SIG-M5 treated with dmso at 0.1 percent for 504 hours (cell line): ENCODE results near the gene CDK7.
A peak's percentile ranks its signal among the peaks of the same experiment; 100 is the strongest.
"Not testable (repeated sequence)": the region's sequence is repeated elsewhere in the genome, so short reads cannot be mapped to it uniquely, and the experiment has no call there.

Experiments
- DNase-seq: peaks from one replicate; lab custom pipeline; 2025; ENCODE audit not compliant: unreplicated experiment; lab: John Stamatoyannopoulos, UW

The CDK7 gene

DNA sequence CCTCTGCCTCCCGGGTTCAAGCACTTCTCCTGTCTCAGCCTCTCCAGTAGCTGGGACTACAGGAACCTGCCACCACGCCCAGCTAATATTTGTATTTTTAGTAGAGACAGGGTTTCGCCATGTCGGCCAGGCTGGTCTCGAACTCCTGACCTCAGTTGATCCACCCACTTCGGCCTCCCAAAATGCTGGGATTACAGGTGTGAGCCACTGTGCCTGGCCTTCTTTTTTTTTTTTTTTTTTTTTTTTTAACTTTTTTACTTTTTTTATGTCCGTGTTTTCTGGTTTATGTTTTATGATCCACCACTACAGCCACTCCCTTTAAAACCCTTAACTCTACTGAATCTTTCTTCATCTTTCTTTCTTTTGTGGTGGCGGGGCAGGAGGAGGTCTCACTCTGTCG lies 2.0 kb downstream of the CDK7 start:
- DNase-seq: not testable (repeated sequence)

DNA sequence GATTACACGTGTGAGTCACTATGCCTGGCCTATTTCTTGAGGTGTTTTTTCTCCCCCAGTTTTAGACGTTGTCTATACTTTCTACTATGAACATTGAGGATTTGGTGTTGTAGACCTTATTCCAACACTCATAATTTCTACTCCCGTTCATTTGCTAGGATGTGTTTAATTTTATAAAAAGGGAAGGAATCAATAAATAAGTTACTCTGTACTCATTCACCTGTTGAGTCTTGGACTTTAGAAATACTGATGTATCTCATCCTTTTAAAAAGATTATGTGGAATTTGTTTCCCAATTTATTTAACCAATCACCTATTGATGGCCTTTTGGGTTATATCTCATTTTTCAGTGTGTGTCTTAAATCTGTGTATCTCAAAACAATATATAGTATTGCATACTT lies 3.2 kb downstream of the CDK7 start:
- no peak for DNase-seq

DNA sequence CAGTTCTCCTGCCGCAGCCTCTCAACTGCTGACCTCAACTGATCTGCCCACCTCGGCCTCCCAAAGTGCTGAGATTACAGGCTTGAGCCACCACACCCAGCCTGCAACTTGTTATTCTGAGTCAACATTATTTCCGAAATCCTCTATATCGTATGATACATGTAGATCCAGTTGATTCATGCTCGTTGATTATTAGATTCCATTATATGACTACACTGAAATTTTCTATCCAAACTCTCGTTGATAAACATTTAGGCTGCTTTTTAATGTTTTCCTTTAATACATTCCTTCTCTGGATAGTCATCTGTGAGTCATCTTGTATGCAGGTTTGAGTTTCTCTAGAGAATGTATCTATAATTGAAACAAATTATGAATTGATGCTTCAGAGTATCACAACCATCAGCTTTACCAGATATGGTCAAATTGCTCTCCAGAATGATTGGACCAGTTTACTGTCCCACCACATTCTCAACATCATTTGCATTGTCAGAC lies 4.1 kb downstream of the CDK7 start:
- no peak for DNase-seq

DNA sequence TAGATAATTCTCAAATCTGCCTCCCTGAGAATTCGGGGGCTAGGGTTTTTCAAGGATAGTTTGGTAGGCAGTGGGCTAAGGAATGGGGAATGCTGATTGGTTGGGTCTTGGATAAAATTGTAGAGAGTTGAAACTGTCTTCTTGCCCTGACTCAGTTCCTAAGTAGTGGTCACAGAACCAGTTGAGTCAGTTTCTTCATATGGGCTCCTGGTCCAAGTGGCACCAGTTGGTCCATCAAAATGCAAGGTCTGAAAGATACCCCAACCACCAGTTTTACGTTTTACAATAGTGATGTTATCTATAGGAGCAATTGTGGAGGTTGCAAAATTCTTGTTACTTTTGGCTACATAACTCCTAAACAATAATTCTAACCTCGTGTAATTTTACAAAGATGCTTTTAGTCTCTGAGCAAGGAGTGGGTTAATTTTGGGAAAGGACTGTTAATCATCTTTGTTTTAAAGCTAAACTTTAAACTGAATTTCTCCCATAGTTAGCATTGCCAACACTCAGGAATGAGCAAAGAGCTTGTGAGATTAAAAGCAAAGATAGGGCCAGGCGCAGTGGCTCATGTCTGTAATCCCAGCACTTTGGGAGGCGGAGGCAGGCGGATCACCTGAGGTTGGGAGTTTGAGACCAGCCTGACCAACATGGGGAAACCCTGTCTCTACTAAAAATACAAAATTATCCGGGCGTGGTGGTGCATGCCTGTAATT lies 7.7 kb downstream of the CDK7 start:
- no peak for DNase-seq

DNA sequence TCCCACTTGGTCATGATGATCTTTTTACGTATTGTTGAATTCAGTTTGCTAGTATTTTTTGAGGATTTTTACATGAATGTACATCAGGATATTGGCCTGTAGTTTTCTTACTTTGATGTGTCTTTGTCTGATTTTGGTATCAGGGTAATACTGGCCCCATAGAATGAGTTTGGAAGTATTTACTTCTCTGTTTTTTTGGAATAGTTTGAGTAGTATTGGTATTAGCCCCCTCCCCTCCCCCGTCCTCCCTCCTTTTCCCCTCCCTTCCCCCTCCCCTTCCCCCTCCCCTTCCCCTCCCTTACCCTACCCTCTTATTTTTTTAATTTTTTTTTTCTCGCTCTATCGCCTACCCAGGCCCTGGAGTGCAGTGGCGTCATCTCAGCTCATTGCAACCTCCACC lies 10.3 kb downstream of the CDK7 start:
- no peak for DNase-seq

DNA sequence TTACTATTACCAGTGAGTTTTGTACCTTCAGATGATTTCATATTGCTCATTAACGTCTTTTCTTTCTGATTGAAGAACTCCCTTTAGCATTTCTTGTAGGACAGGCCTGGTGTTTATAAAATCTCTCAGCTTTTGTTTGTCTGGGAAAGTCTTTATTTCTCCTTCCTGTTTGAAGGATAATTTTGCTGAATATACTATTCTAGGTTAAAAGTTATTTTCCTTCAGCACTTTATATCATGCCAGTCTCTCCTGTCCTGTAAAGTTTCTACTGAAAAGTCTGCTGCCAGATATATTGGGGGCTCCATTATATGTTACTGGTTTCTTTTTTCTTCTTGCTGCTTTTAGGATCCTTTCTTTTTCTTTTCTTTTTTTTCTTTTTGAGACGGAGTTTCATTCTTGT lies 13.3 kb downstream of the CDK7 start:
- DNase-seq: no peak

DNA sequence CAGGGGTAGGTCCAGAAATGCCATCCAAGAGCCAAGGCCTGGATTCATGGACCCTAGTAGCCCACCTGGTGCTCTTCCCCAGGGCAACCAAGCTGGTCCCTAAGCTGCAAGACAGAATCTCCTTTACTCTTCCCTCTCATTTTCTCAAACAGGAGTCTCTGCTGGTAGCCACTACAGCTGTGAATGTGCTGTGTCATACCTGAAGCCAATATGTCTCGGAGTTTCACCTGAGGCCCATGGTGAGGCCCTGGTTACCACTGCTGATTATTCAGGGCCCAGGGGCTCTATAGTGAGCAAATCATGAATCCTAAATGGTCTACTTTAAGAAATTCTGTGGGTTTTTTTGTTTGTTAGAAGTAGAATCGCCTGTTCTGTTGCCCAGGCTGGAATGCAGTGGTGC lies 15.9 kb downstream of the CDK7 start:
- DNase-seq: no peak

DNA sequence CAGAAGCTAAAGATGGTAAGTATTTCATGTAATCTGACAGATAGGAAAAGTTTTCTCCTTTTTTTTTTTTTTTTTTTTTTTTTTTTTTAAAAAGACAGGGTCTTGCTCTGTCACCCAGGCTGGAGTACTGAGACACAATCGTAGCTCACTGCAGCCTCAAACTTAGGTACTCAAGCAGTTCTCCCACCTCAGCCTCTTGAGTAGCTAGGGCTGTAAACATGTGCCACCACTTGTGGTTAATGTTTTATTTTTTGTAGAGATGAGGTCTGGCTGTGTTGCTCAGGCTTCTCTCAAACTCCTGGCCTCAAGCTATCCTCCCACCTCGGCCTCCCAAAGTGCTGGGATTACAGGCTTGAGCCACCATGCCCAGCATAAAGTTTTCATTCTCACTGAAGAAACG lies 17.8 kb downstream of the CDK7 start:
- no peak for DNase-seq

DNA sequence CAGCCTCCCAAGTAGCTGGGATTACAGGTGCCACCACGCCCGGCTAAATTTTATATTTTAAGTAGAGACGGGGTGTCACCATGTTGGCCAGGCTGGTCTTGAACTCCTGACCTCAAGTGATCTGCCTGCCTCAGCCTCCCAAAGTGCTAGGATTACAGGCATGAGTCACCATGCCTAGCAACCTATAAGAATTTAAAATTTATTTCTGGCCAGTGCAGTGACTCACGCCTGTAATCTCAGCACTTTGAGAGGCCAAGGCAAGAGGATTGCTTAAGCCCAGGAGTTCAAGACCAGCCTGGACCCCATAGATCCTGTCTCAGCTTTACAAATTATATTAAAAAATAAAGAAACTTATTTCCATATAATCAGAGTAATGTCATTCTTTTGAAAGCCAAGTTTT lies 21.3 kb downstream of the CDK7 start:
- DNase-seq: not testable (repeated sequence)

DNA sequence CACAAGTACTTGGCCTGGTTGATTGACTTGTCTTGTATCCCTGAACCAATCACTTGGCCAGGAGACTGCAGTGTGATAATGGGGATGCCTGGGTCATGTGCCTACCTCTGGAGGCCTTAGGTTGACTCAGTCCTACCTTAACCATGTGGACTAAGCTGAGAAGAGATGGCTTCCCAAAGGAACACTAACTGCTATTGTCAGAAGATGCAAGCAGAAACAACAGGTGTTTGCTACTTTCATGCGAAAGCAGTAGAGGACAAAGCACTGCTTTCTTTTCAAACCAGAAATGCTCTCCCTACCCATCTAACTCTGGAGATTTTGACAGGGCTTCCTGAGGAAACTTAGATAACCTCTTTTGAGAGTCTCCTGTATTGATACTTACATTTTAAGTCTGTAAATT lies 22.9 kb downstream of the CDK7 start:
- DNase-seq: no peak

DNA sequence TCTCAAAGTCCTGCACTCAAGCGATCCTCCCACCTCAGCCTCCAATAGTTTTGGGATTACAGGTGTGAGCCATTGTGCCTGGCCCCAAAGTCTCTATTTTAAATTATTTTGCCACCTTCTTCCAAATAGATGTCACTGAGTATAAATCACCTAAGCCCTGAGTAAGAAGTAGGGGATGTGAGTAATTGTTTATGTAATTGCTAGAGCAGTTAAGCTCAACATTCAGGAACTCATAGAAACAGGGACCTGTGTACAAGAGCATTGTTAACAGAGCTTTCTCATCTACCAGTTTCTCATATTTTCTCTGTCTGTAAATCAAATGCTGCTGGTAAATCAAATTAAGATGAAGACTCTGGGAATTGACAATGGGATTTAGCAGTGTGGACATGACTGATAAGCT lies 26.3 kb downstream of the CDK7 start:
- no peak for DNase-seq

DNA sequence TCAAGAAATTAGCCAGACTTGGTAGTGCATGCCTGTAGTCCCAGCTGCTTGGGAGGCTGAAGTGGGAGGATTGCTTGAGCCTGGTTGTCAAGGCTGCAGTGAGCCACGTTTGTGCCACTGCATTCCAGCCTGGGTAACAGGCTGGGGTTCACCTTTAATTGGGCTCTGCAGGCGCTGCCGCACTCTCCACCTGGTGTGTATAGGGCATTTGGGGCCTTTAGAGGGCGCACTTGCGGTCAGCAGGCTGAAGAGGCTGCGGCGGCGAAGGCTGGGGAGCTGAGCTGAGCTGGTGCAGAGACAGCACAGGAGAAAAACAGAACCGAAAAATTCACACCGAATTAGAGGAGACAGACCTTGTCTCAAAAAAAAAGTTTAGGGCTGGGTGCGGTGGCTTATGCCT lies 31.2 kb downstream of the CDK7 start:
- DNase-seq: no peak

DNA sequence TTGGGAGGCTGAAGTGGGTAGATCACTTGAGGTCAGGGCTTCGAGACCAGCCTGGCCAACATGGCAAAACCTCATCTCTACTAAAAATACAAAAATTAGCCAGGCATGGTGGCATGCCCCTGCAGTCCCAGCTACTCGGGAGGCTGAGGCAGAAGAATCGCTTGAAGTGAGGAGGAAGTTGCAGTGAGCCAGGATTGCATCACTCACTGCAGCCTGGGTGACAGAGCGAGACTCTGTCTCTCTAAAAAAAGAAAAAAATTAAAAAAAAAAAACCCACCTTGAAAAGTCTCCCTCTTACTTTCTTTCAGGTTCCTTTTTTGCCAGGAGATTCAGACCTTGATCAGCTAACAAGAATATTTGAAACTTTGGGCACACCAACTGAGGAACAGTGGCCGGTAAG lies 34.2 kb downstream of the CDK7 start:
- peak; percentile 35 for DNase-seq

DNA sequence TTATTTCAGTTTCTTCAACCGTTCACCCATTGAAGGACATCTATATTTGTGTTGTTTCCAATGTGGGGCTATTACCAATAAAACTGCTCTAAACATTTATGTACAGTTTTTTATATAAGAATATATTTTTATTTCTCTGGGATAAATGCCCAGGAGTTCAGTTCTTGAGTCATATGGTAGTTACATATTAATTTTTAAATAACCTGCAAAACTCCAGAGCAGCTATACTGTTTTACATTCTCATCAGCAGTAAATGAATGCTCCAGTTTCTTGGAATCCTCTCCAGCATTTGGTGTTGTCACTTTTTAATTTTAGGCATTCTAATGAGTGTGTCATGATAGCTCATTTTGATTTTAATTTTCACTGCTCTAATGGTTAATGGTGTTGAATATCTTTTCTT lies 36.2 kb downstream of the CDK7 start:
- no peak for DNase-seq

DNA sequence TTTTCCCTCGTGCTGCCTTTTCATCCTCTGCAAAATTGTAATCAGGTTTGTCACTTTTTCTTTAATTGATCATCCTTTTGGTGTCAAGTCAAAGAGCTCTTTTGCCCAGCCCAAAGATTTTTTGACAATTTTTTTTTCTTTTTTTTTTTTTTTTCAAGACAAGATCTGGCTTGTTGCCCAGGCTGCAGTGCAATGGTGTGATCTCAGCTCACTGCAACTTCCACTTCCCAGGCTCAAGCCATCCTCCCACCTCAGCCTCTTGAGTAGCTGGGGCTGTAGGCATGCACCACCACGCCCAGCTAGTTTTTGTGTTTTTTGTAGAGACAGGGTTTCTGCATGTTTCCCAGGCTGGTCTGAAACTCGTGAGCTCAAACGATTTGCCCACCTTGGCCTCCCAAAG lies 36.7 kb downstream of the CDK7 start:
- no peak for DNase-seq

DNA sequence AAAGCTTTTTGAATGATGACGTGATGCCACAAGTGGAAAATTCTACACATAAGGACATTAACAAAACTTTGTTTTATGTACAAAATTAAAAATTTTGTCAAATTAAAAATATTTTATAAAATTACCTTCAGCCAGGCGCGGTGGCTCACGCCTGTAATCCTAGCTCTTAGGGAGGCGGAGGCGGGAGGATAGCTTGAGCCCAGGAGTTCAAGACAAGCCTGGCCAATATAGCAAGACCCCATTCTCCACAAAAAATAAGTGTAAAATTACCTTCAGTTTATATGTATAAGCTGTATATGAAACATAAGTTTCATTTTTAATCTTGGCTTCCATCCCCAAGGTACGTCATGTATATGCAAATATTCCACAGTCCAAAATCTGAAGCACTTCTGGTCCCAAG lies 40.9 kb downstream of the CDK7 start:
- DNase-seq: no peak

DNA sequence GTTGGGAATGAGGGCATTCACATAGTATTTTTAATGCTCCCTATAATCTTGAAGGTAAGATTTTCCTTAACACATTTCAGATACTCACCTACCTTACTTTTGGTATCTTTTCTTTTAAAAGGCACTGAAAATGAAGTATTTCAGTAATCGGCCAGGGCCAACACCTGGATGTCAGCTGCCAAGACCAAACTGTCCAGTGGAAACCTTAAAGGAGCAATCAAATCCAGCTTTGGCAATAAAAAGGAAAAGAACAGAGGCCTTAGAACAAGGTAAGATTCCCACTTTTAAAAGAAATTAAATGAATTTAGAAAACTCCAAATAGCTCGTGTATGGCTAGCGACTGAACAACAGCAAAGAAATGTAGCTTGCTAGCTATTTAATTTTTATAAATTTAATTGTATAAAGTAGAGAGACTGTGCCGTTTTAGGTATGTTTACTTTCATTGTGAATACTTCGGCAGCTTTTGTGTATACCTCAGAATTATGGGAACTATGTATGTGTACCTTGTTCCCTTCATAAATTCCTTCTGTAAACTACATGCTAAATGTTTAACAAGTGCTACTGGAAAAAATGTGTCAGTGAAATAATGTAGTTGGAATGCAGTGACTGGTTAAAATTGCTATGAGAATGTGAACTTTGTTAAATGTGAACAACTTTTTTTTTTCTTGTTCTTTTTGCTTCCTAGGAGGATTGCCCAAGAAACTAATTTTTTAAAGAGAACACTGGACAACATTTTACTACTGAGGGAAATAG lies 41.9 kb downstream of the CDK7 start:
- DNase-seq: no peak

DNA sequence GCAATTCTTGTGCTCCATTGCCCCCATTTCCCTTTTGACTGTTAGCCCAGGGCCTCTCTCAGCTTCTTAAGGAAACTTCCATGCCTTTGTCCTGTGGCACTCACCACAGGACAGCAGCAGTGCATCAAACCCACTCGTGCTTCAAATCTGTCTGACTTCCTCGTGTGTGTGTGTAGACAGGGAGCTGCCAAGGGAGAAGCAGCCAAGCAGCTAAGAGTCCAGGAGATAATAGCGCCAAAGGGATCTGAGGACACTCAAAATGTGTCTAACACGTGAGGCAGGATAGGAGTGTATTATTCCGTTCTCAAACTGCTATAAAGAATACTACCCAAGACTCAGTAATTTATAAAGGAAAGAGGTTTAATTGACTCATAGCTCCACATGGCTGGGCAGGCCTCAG lies 44.8 kb downstream of the CDK7 start:
- no peak for DNase-seq

DNA sequence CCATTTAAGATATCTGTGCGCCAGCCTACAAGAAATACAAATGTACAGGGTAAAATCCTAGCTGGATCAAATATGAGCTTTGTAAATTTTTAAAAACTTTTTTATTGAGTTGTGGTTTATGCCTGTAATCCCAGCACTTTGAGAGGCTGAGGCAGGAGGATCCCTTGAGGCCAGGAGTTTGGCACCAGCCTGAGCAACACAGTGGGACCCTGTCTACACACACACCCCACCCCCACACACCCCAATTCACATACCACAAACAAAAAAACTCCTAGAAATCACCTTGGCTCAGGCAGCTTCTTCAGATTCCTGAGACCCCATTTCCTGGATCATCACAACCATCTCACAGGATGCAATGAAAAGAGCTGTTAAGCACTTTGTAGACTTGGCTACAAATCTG lies 46.4 kb downstream of the CDK7 start:
- no peak for DNase-seq

DNA sequence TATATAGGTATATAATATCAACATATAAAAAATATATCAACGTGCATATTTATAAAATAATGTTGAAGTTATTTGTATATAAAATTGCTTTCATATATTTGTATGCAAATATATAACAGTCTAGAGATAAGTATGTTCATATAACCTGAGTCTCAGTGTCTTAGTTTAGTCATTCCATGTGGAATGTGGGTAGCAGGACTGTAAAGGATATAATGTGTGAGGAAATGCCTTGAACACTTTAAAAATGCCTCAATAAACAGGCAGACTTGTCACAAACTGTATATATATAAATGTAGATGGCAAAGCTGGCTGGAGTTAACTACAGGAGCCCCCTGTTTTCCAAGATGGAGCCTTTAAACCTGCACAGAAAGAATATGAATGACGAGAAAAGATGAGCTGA lies 49.5 kb downstream of the CDK7 start:
- DNase-seq: no peak

DNA sequence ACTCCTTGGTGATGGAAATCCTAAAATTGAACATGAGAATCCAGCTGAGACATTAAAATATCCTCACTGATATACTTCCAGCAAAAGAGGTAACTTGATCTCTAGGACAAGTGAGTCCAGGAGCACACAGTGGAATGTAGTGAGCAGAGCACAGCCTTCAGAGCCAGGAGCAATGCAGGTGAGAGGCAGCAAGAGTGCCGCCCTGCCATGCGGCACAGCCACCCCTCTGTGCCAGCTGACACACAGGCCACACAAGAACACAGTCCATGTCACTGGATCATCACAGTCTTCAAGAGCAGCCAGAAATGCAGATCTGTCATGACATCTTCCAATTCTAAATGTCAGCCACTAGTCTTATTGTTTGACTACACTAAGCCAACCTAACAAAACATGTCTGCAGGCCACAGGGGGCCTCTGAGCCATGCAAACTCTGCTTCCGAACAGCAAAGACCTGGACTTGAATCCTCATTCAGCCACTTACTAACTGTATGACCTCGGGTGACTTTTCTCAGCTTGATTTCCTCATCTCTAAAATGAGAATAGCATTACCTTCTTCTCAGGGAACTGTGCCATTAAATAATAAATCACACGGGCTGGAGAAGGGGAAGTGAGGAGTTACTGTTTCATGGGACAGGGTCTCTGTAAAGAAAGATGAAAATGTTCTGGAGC lies 50.9 kb downstream of the CDK7 start:
- no peak for DNase-seq

DNA sequence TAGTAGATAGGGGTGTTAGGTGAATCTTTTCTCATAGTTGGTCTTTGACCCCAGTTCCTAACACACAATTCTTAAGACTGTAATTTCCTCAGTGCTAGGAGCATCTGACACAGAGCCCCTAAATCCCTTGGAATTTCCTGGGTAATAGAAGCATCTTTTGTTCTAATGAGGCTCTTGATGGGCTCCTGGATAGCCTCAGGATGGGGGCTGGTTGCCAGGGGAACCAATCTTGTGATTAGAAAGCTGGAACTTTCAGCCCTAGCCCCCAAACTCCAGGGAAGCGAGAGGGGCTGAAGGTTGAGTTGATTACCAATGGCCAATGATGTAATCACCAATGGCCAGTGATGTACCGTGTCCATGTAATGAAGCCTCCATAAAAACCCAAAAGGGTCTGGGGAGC lies 53.4 kb downstream of the CDK7 start:
- no peak for DNase-seq
